HEK293T (cell line): ENCODE data around the gene ATG2A.

Experiments
- ARNT ChIP-seq: fragments of 450-650 bp; IDR thresholded peaks from 2 replicates; pipeline ENCODE4 v1.6.1; 2017; ENCODE audit warnings: mild to moderate bottlenecking
- BHLHE40 ChIP-seq: fragments of 450-650 bp; IDR thresholded peaks from 2 replicates; pipeline ENCODE4 v1.6.1; 2016; ENCODE audit warnings: mild to moderate bottlenecking, moderate library complexity, borderline replicate concordance
- L3MBTL2 ChIP-seq: fragments of 450-650 bp; conservative IDR thresholded peaks from 2 replicates; pipeline ENCODE4 v1.6.1; 2016; ENCODE audit warnings: mild to moderate bottlenecking
- SP1 ChIP-seq: fragments of 450-650 bp; IDR thresholded peaks from 2 replicates; pipeline ENCODE4 v1.6.1; 2017

DNA sequence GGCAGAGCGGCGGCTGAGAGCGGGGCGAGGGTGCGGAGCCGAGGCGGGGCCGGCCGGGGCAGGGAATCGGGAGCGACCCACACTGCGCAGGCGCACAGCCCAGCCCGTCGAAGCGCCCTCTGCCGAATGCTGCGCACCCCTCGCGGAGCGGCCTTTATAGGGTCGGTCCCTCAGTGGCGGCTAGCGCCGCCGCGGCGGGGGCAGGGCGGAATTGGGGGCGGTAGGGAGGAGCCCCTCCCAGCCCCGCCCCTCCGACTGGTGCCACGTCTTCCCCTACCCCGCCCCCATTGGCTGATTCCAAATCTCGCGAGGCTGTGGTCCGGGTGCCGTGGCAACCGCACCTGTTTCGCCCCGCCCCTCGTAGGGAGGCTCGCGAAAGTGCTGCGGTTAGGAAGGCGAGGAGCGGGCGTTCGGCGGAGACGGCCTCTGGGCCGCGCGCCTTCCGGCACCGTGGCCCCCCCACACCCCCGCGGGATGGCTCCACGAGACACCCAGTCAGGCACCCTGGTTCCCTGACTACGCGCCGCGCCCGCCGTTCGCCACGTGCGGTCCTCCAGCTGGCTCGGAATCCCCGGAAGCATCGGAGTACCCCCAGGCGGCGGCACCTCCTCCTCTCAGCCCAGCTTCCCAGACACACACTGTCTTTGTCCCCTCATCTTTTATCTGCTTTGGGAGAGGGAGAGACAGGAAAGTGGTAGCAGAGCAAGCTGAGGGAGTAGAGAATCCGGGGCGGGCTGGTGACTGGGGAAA lies 38.3 kb downstream of the ATG2A start, which contains the start of gene EHD1:
- no peak for TF ChIP-seq ARNT
- no peak for TF ChIP-seq SP1
- TF ChIP-seq L3MBTL2, result peak; percentile 80
- TF ChIP-seq BHLHE40, result no peak
